Neural progenitor cell (in vitro differentiated cells): Measurements from ENCODE around the gene ATRN.

ENCODE experiments used
- CTCF ChIP-seq: fragments of 200-600 bp; sonication (generic); IDR thresholded peaks from 2 replicates; pipeline ENCODE4 v1.5.1; 2017; ENCODE audit warnings: antibody characterized with exemption, mild to moderate bottlenecking
- EZH2 ChIP-seq: fragments of 200-600 bp; sonication (generic); IDR thresholded peaks from 2 replicates; pipeline ENCODE4 v1.6.1; 2017; ENCODE audit warnings: antibody characterized with exemption, mild to moderate bottlenecking, moderate library complexity
- EZH2phosphoT487 ChIP-seq: fragments of 200-600 bp; sonication (generic); IDR thresholded peaks from 2 replicates; pipeline ENCODE4 v1.6.1; 2017; ENCODE audit warnings: antibody characterized with exemption

DNA sequence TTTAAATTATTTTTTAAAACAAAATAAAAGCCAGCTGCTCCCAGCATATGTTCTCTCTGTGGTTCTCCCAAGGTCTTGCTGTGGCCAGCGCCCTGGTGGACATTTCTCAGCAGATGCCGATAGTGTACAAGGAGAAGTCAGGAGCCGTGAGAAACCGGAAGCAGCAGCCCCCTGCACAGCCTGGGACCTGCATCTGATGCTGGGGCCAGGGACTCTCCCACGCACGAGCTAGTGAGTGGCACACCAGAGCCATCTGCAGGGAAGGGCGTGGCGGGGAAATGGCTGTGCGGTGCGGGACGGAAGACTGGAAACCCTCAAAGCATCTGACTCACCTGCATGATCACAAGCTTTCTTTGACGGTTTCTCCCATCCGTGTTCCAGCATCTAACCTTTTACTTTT is 175.8 kb downstream of the ATRN start:
- no peak for TF ChIP-seq CTCF
- no peak for TF ChIP-seq EZH2phosphoT487
- TF ChIP-seq EZH2: no peak
